Middle frontal gyrus (tissue), 1 donor: ENCODE measurements around the gene BMP7.
"Not testable (repeated sequence)": the region's sequence is repeated elsewhere in the genome, so short reads cannot be mapped to it uniquely, and the experiment has no call there.

ENCODE experiments used
- DNase-seq: peaks from one replicate; pipeline ENCODE4 v3.0.0-alpha.2; 2015; ENCODE audit warnings: low spot score; ENCODE audit errors: extremely low spot score

Gene BMP7

DNA sequence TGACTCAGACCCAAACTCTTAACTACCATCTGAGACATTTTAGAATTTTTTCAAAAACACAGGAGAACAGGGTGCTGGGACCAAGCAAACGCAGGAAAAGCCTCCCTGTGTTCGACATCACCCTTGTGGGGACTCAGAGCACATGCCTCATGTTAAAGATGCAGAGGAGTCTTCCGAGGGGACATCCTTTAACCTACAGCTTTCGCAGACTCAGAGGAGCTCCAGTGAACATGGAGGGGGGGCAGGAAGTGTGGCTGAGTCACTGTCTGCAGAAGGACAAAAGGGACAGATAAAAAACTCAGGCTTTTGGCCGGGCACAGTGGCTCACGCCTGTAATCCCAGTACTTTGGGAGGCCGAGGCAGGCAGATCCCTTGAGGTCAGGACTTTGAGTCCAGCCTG, 15.1 kb downstream of the BMP7 start:
- DNase-seq, result no peak

DNA sequence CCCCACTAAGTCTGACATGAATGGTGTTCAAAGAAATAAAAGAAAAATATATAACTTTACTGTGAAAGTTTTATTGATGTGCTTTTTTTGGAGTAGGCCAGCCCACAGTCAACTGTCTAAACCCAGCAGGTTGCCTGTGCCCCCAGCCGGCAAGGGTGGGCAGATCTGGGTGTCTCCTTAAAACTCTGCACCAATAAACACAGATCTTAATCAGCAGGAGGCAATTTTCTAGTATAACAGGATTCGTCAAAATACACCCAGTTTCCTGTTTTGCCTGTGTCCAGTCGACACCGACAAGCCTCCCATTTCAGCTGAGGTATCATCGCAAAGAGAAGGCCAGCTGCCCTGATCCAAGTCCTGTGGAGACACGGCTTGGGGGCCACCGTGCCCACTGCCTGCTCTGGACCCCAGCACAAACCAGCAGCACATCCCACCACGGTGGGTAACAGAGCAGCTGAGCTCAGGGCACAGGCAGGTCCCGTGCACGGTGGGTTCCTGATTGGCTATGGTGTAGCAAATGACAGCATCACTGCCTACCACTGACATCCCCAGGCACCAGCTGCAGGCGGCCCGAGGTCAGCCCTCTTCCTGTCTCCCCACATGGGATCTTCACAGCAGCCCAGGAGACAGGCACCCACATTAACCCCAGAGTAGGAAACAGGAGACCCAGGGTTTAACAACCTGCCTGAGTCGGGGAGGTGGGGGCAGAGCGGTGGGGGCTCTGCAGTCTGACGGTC, 15.7 kb downstream of the BMP7 start:
- DNase-seq, result no peak

DNA sequence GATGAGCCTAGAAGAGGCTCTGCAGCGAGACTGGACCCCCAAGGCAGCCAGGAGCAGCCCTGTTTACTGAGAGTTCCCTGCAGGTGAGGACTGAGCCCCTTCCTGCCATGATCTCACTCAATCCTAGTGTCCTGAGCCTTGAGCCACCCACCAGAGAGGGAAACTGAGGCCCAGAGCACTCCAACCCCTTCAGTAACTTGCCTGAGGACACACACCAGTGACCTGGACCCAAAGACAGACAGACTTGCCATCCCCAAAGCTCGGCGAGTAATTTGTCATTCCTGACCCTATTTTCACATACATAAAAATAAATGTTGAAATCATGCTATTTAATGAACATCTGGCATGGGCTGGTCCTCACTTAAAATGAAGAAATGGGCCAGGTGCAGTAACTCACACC, 16.7 kb downstream of the BMP7 start:
- no peak for DNase-seq

DNA sequence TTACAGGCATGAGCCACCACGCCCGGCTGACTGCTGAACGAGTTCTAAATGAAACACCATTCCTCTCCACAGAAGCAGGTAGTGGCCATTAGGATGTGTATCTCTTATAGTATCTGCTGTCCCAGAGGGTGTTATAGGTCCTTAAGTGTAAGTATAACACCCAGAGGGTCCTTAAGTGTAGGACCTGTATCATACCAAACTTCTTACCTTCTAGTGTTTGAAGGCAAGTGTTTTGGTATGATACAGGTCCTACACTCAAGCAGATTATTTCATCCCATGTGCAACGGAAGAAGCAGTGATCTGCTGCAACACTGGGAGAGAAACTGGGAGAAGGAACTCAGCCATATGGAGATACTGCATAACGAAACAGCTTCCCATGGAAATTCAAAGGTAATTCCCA, 17.4 kb downstream of the BMP7 start:
- DNase-seq, result no peak

DNA sequence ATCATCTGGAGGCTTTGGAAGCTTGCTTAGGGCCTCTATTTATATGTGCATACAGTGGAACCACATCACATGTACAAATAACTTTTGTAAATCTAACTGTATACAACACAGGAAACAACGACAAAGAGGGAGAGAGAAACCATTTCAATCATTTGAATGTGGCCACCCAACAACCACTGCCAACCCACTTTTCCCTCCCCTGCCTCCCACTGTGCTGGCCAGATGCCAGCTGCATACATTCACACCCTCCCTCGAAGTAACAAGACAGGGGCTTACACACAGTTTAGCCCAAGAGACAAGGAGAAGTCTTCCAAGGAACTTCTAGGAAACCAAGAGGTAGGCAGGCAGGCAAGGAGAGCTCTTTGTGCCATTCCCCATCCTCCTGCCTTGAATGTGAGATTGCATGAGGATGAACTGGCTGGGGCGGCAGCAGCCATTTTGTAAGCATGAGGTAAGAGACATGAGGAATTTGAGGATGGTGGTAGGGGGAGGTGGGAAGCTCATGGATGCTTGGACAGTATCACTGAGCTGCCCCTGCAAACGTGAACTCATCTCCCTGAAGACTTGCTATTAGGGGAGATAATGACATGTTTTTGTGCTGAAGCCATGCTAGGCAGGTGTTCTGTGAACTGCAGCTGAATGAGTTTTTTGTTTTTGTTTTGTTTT, 18.2 kb downstream of the BMP7 start:
- DNase-seq, result no peak

DNA sequence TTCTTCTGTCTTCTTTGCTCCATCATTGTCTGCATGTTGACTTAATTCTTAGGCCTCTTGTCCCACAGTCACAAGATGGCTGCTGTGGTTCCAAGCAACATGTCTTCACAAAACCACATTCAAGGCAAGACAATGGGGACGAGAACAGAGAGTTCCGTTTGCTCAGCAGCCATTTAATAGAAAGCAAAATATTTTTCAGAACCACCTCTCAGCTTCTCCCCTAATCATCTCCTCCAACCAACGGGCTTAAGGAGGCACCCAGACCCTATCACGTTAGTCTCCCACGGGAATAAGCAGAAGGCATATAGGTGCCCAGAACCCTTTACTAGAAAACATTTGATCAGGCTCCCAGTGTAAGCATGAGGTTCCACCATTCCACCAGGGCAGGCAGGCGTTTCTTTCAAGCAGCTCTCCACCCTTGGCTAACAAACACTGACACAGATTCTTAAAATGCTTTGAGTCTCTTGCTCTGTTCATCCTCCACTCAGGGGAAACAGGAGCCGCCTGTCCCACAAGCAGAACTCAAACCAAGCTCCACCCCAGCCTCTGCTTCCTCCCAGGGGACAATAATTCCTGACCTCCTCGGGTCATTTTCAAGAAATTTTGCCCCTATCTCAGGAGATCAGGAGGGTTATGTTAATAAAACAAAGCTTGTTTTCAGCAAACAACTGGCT, 19.0 kb downstream of the BMP7 start:
- DNase-seq, result no peak

DNA sequence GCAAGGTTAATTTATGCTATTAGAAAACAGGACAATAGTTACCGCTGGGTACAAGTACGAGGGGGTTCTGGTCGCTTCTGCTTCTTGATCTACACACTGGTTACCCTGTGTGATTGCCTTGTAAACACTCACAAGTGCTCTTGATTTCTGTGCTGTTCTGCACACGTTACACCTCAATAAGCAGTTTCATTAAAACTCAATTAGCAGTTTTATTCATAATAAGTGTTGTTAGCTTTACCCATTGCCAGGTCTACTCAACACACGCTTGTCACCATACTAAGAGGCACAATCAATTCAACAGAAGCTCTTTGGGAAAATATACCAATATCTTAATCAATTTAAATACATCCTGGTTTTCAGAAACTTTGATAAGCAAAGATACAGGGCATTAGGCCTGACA, 20.4 kb downstream of the BMP7 start:
- no peak for DNase-seq

DNA sequence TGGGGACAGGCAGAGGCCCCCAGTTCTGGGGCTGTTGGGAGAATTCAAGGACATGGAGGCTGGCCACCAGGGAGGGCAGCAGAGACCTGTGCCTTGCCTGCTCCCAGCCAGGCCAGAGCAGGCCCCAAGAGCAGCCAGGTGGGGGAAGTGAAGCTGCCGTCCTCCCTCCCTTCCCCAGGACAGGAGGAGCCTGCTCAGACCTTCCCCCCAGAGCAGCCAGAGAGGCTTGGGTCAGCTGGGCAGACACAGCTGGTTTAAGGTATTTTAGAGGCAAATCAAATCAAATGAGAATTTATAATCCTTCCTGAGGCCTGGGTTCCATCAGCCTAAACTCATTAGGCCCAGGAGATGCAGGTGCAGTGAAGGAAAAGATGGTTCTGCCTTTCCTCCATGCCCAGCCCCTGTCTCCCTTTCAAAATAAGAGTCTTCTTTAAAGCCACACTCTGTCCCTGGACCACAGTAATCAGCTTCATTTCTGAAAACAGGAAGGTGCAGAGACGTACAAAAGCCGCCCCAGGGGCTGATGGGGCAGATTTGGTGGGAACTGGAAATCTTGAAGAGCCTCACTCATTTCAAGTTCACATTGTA, 21.7 kb downstream of the BMP7 start:
- DNase-seq, result no peak

DNA sequence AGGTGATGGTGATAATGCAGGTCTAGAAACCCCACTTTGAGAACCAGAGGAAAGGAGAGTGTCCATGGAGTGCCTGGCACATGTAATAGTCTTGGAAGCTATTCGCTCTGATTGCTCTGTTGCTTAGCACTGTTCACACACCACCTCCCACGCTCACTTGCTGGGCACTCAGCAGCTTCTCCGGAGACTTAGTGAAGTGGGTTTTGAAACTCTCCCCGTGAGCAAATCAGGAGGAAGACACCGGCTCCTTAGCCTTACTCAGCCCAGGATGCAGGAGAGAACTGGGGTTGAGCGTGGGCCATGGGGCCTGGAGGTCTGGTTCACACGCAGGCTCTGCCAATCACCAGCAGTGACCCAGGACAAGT, 22.2 kb downstream of the BMP7 start:
- DNase-seq, result no peak

DNA sequence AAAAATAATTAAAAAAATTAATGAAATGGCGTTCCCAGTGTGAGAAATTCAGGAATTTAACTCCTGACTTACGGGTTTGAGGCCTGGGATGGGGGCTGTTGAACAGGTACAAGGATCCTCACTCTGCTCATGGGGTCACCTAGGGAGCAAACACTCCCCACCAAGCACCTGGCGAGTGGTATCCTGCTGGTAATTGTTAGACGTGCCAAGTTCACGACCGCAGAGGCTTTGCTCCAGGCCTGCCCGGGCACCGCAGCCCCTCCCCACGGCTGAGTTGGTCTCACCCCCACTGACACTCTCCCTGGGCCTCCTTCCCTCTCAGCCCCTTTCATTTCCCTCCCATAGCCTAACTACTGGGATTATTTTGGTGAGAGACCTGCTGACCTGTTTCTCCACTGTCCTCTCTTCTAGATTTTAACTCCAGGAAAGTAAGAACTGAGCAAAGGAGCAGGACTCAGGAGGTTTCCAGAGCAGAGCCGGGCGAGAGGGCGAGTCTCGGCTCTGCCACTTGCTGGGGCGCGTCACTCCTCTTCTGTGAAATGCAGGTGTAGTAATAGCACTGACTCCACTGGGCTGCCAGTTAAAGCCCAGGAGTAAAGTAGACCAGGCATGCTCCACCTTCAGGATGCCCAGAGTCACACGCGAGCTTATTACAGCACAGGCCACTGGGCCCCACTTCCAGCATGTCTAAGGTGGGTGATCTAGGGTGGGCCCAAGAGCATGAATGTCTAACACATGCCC, 22.8 kb downstream of the BMP7 start:
- DNase-seq, result no peak

DNA sequence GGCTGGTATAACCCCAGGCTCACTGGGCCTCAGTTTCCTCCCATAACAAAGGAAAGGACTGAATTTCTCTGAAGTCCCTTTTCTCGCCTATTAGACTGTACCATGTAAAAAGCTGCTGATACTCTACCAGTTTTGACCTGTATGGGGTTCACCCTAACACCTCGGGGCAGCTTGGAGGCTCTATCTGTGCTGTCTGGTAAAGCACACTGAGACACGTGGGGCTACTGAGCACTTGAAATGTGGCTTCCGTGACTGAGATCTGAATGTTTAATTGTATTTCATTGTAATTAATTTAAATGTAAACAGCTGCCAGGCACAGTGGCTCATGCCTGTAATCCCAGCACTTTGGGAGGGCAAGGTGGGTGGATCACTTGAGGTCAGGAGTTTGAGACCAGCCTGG, 24.0 kb downstream of the BMP7 start:
- DNase-seq, result no peak

DNA sequence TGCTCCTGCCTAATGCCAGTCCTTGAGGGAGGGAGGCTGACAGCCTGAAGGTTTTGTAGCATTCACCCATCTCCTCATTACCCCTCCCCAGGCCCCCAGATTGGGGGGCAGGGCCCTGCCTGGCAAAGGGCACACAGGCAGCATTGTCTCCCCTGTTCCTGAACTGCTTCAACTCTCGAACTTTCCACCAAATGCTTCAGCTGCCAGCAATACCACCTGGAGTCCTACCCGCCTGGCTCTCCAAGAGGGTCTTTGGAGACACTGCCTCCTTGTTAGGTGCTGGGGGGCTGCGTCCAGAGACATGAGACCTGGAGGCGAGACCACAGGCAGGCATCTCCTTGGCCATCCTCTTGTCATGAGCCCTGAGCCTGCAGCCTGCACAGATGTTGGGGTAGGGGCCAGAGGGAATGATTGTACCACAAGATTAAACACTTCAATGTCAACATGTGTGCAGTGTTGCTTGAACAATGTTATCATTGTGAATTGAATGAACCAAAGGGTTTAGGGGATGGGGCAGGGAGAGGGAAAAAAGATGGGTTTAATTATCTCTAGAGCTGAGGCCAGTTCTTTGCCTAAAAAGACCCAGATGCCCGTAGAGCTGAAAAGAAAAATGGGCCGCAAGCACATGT, 25.0 kb downstream of the BMP7 start:
- DNase-seq, result no peak

DNA sequence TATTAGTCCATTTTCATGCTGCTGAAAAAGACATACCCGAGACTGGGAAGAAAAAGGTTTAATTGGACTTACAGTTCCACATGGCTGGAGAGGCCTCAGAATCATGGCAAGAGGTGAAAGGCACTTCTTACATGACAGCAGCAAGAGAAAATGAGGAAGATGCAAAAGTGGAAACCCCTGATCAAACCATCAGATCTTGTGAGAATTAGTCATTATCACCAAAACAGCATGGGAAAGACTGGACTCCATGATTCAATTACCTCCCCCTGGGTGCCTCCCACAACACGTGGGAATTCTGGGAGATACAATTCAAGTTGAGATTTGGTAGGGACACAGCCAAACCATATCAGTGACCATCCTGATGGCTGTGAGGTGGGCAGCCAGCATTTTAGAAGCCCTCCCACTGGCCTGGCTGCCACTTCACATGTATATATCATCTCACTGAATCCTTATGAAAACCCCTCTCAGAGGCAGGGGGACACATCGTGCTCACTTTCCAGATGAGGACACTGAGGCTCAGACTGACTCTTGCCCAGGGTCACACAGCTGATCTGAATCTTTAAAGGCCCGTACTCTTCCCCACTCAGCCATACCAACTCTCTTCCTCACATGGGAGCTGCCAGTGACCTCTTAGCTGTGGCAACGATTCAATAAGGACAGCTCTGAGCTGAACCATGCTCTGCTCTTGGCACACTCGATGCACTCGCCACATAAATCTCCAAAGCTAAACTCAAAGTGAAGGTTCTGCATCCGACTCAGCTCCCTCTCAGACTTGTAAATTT, 25.7 kb downstream of the BMP7 start:
- no peak for DNase-seq

DNA sequence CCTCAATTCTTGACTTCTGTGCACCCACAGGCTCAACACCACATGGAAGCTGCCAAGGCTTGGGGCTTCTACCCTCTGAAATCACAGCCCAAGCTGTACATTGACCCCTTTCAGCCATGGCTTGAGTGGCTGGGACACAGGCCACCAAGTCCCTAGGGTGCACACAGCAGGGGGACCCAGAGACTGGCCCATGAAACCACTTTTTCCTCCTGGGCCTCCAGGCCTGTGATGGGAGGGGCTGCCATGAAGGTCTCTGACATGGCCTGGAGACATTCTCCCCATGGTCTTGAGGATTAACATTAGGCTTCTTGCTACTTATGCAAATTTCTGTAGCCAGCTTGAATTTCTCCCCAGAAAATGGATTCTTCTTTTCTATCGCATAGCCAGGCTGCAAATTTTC, 26.7 kb downstream of the BMP7 start:
- DNase-seq, result not testable (repeated sequence)

DNA sequence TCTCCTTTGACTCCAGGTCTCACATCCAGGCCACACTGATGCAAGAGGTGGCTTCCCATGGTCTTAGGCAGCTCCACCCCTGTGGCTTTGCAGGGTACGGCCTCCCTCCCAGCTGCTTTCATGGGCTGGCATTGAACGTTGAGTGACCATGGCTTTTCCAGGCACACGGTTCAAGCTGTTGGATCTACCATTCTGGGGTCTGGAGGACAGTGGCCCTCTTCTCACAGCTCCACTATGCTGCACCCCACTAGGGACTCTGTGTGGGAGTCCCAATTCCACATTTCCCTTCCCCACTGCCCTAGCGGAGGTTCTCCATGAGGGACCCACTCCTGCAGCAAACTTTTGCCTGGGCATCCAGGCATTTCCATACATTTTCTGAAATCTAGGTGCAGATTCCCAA, 27.1 kb downstream of the BMP7 start:
- not testable (repeated sequence) for DNase-seq

DNA sequence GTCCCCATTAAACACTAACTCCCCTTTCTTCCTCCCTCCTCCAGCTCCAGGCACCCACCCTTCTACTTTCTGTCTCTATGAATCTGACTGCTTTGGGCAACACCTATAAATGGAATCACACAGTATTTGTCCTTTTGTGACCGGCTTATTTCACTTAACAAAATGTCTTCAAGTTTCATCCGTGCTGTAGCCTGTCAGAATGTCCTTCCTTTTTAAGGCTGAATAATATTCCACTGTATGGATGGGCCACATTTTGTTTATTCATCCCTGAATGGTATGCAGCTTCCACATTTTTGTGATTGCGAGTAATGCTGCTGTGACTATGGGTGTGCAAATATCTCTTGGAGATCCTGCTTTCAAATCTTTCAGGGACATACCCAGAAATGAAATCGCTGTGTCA, 28.4 kb downstream of the BMP7 start:
- DNase-seq, result no peak

DNA sequence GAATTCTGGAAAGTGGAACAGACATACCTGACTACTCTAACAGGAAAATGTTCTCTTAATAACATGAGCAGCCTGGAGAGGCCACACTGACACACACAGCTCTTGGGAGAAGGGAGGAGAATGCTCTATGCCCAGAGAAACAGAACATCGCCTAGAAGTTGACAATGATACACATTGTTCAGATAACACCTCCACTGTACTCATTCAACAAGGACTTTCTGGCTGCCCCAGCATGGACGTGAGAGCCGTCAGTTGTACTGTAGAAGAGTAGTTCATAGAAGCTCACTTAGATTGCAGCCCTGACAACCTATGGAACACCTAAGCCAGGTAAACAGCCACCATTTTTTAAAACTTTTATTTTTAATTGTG, 28.9 kb downstream of the BMP7 start:
- DNase-seq, result no peak

DNA sequence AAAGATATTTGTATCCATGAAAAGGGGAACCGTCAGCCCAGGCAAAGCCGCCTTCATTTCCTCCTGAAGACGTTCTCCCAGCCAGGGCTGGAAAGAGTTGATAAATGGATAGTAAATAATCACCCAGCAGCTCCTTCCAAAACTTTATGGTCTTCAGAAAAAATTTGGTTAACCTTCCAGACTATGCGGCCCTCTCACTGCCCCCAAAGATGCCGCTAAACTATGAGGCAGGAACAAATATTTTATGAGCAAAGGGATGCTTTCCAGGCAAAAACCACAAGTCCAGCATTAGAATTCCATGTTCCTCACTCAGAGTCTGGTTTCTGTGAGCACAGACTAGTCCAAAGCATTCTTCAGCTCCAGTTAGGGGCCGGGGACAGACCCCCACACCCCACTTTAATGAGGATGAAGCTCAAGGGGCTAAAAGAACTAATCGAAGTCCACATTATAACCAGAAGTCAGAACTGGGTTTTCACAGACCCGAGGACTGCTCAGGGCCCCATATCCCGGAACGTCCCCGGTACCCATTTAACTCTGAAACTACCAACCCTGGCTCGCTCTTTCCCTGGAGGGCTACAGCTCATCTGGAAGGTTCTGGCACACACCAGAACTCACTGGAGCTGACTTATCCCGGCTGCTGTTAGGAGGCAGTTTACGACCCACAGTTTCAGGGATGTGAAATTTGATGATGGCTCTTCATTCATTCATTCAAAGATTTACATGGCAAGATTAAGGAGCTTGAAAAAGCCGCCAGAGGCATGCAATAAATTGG, 29.4 kb downstream of the BMP7 start:
- no peak for DNase-seq

DNA sequence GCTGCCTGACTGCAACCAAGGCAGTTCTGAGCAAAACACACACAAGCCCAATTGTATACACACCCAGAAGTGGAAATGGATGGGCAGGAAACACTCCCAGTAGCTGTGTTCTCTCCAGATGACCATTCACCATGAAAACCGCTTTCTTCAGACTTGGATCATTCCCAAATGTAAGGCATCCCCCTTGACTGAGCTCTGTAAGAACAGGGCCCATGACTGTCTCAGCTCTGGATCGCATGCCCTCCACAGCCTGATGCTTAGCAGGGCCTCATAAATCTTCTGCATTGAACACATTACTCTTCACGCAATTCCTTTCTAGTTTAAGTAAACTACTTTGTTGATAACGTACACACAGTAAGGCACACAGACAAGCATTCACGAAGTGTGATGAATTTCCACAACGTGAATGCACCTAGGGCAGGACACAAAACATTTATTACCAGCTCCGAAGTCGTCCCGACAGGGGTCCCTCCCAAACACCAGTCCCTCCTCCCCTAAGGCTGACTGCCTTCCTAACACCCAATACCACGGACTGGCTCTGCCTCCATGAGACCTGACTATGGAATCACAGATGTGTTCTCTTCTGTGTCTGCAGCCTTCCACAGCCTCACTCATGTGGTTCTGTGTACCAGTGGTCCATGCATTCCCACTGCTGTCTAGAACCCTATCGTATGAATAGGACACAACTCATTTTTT, 31.7 kb downstream of the BMP7 start:
- no peak for DNase-seq
